Heart right ventricle (tissue), 16 donors: ENCODE data around the gene PDZRN4. TPM values are rescaled to one million over a fixed set of nuclear protein-coding genes. Genes with fewer than 3 reads are reported as not detected.

Experiments
- ATAC-seq, 8 donors: fragments of 200-7000 bp; cut with Tn5 transposase; one replicate each; pipeline ENCODE4 v1.9.1; 2020; ENCODE audit warnings: mild to moderate bottlenecking in 8 of 8, moderate library complexity in 8 of 8, moderate number of reproducible peaks in 1 of 8
- DNase-seq, 2 donors: peaks; one replicate each; pipeline ENCODE4 v3.0.0-alpha.2; 2020
- H3K27ac ChIP-seq, 10 donors: fragments of 200-600 bp; sonication (generic) in 2 of 10; one replicate each; pipeline versions ENCODE4 v1.5.0 to v1.8.0; 2020 to 2022; ENCODE audit warnings: mild to moderate bottlenecking in 3 of 10
- H3K27me3 ChIP-seq, 7 donors: fragments of 200-600 bp; one replicate each; pipeline ENCODE4 v1.8.0; 2021 to 2022; ENCODE audit warnings: mild to moderate bottlenecking in 2 of 7
- H3K36me3 ChIP-seq, 9 donors: fragments of 200-600 bp; sonication (generic) in 1 of 9; one replicate each; pipeline versions ENCODE4 v1.5.0 to v1.8.0; 2020 to 2022; ENCODE audit warnings: mild to moderate bottlenecking in 2 of 9
- H3K4me1 ChIP-seq, 9 donors: fragments of 200-600 bp; sonication (generic) in 1 of 9; one replicate each; pipeline versions ENCODE4 v1.5.0 to v1.8.0; 2020 to 2022; ENCODE audit warnings: mild to moderate bottlenecking in 4 of 9
- H3K4me3 ChIP-seq, 10 donors: fragments of 200-600 bp; sonication (generic) in 2 of 10; one replicate each; pipeline versions ENCODE4 v1.5.0 to v1.8.0; 2020 to 2022; ENCODE audit warnings: mild to moderate bottlenecking in 7 of 10, moderate library complexity in 2 of 10
- H3K9me3 ChIP-seq, 11 donors: fragments of 200-600 bp in 10 of 11; sonication (generic) in 2 of 11; one replicate each; pipeline versions ENCODE4 v1.5.0 to v1.8.0; 2013 to 2022; ENCODE audit warnings: mild to moderate bottlenecking in 2 of 11, control low read depth in 1 of 11, moderate library complexity in 1 of 11
- WGBS, 2 donors: extraction: QIAGEN DNeasy Blood & Tissue Kit; methylation state at CpG; one replicate each; pipeline ENCODE4 v1.1.7; 2013; ENCODE audit warnings: inconsistent platforms in 1 of 2; 5-methylcytosine and 5-hydroxymethylcytosine counted together
- intact Hi-C, 10 donors: fragments of 100-400 bp; cut with DNase I; formaldehyde crosslinking; loops; one replicate each; pipeline versions ENCODE4 v1.11.1 to v1.14.2; 2022
- polyA plus RNA-seq, 2 donors: library from polyadenylated mRNA; stranded (reverse); fragments of 200-250 nt; gene quantifications; one replicate each; pipeline ENCODE4 v1.2.3, GENCODE V29; 2013
- total RNA-seq, 10 donors: library from RNA; stranded (reverse); fragmentation: NEBNext Ultra II Directional in 3 of 10; extraction: Animal tissue kit (Norgen Biotek cat#: 25700) in 3 of 10; gene quantifications; one replicate each; pipeline versions ENCODE4 v1.2.1 to v1.2.4, GENCODE V29; 2021 to 2023
- TF ChIP-seq, protein P1 (sequence below), 9 donors: fragments of 200-600 bp; sonication (generic) in 2 of 9; IDR thresholded peaks; one replicate each; pipeline versions ENCODE4 v1.5.0 to v1.8.0; 2021 to 2022; ENCODE audit warnings: antibody characterized with exemption in 9 of 9, mild to moderate bottlenecking in 5 of 9, moderate library complexity in 1 of 9
- donor health status: Arrhythmogenic right ventricular cardiomyopathy.
- donor health status: ischemic (EF 13 %, LVEDD 7.1; RV severe dilation, severe dysfunction).
- donor health status: healthy with polysubstance abuse.
- donor health status: DM: no; HTN: yes; CAD: no.
- donor health status: DM: no; HTN: no; CAD: no.
- donor health status: ischemic (EF 25% LVEDD 6.9; RV normal size, moderate dysfunction).
- donor health status: ischemic (EF 25% LVEDD 5.7; RV mildly dilated, moderate dysfunction).
- donor health status: healthy.
- donor health status: DM: yes; HTN: yes; CAD: no.
- donor health status: Ischemic cardiomyopathy.
- donor health status: ischemic (EF 35%, LVEDD 5.7; RV mildly dilated, moderate dysfunction).
- donor health status: nonischemic (EF 11% LVEDD 7.7; RV severe dilation, severe dysfunction).
- donor health status: DM: yes; HTN: yes; CAD: no.
- donor health status: PGD.
- donor health status: ischemic (EF 29% LVEDD 5.4; RV normal size, mild dysfunction).
- donor health status: nonischemic (EF 23%, LVEDD 6.1; RV moderate dilation, normal function).

Gene PDZRN4
- total and polyA plus RNA-seq, 12 donors: 0.04 to 0.28 (median 0.15) TPM; not detected in 5

GRCh38 chr12:41515953-41516352 is 327.8 kb downstream of the PDZRN4 start:
- no peaks in the 10 kb centered on the region for H3K36me3 ChIP-seq
- intact Hi-C loops: no loop called here
- no peak for DNase-seq
- H3K4me3 ChIP-seq: no peak overlapping the region
- peaks cover 0 to 13% (median 6%) of the 10 kb centered on the region in 9 donors for H3K4me1 ChIP-seq
- ATAC-seq: no peak
- H3K27me3 ChIP-seq: no peaks in the 10 kb centered on the region
- no peaks in the 10 kb centered on the region for H3K9me3 ChIP-seq
- 48 to 60% methylated on average over 3 of the region's 3 CpGs for WGBS, 2 donors
- TF ChIP-seq, protein P1, sequence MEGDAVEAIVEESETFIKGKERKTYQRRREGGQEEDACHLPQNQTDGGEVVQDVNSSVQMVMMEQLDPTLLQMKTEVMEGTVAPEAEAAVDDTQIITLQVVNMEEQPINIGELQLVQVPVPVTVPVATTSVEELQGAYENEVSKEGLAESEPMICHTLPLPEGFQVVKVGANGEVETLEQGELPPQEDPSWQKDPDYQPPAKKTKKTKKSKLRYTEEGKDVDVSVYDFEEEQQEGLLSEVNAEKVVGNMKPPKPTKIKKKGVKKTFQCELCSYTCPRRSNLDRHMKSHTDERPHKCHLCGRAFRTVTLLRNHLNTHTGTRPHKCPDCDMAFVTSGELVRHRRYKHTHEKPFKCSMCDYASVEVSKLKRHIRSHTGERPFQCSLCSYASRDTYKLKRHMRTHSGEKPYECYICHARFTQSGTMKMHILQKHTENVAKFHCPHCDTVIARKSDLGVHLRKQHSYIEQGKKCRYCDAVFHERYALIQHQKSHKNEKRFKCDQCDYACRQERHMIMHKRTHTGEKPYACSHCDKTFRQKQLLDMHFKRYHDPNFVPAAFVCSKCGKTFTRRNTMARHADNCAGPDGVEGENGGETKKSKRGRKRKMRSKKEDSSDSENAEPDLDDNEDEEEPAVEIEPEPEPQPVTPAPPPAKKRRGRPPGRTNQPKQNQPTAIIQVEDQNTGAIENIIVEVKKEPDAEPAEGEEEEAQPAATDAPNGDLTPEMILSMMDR (IDR thresholded peaks at IDR 0.05): no peak
- H3K27ac ChIP-seq: no peak overlapping the region

- no peak overlapping the region for H3K27ac ChIP-seq
- ATAC-seq: no peak
- no peak for DNase-seq
- TF ChIP-seq, protein P1 (IDR thresholded peaks at IDR 0.05): no peak
- H3K27me3 ChIP-seq: no peaks in the 10 kb centered on the region
- intact Hi-C loops: no loop called here
- H3K4me1 ChIP-seq: peaks cover 0 to 15% (median 6%) of the 10 kb centered on the region in 9 donors
- 78 to 92% methylated on average over 3 of the region's 3 CpGs for WGBS, 2 donors
- H3K4me3 ChIP-seq: no peak overlapping the region
- no peaks in the 10 kb centered on the region for H3K9me3 ChIP-seq
- H3K36me3 ChIP-seq: no peaks in the 10 kb centered on the region
Observed at GRCh38 chr12:41520869-41521268, 332.7 kb downstream of the PDZRN4 start.

GRCh38 chr12:41521872-41522379 is 333.8 kb downstream of the PDZRN4 start:
- DNase-seq (no peak), ATAC-seq (peak in 7 of 8 donors; percentile 29 to 90 (median 71))
- no peaks in the 10 kb centered on the region for H3K36me3 ChIP-seq
- H3K9me3 ChIP-seq: no peaks in the 10 kb centered on the region
- H3K4me3 ChIP-seq: peak overlapping the region in 6 of 10 donors; percentile 8 to 25 (median 16)
- intact Hi-C loops: loop anchor here in 1 of 10 donors (2.0 kb wide), 1 partner anchor 57 kb away; no protein-coding TSS in a partner anchor
- WGBS, 2 donors: 24 to 48% methylated on average over 1 of the region's 1 CpG
- H3K4me1 ChIP-seq: peaks cover 0 to 15% (median 6%) of the 10 kb centered on the region in 9 donors
- TF ChIP-seq, protein P1 (IDR thresholded peaks at IDR 0.05): no peak
- H3K27me3 ChIP-seq: no peaks in the 10 kb centered on the region
- peak overlapping the region; percentile 3 to 69 (median 50) for H3K27ac ChIP-seq

DNA sequence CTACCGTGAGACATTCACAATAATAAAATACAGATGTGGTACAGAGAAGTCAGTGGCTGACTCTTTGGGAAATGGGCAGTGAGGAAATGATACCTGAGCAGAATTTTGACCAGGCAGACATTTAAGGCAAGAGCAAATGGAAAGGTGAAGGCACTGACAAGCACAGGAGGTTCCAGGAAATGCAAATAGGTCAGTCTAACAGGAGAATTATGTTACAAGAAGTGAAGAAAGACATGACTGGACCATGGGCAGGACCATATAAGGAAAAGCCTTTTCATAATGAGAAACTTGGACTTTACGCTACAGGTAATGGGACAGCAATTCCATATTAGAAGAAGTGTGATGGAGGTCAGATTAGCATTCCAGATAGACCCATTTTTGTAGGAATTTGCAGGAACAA is 338.9 kb downstream of the PDZRN4 start:
- TF ChIP-seq, protein P1 (IDR thresholded peaks at IDR 0.05): no peak
- 89 to 94% methylated on average over 2 of the region's 2 CpGs for WGBS, 2 donors
- no peaks in the 10 kb centered on the region for H3K36me3 ChIP-seq

More for the DNA sequence above, 338.9 kb downstream of the PDZRN4 start:
- Histone ChIP-seq H3K27me3 (no peaks in the 10 kb centered on the region), H3K4me1 (peaks cover 0 to 6% (median 5%) of the 10 kb centered on the region in 9 donors), H3K9me3 (no peaks in the 10 kb centered on the region), H3K27ac (no peak overlapping the region), H3K4me3 (no peak overlapping the region)
- ATAC-seq (no peak), DNase-seq (no peak)
- intact Hi-C loops: no loop called here
